Measurements from ENCODE around the gene PROC. TPM values are rescaled to one million over a fixed set of nuclear protein-coding genes. Genes with fewer than 3 reads are reported as not detected.

The PROC gene
- total RNA-seq, 4 donors from 2014 or later, result 1.3 to 6.3 (median 1.6) TPM; not detected in 1

DNA sequence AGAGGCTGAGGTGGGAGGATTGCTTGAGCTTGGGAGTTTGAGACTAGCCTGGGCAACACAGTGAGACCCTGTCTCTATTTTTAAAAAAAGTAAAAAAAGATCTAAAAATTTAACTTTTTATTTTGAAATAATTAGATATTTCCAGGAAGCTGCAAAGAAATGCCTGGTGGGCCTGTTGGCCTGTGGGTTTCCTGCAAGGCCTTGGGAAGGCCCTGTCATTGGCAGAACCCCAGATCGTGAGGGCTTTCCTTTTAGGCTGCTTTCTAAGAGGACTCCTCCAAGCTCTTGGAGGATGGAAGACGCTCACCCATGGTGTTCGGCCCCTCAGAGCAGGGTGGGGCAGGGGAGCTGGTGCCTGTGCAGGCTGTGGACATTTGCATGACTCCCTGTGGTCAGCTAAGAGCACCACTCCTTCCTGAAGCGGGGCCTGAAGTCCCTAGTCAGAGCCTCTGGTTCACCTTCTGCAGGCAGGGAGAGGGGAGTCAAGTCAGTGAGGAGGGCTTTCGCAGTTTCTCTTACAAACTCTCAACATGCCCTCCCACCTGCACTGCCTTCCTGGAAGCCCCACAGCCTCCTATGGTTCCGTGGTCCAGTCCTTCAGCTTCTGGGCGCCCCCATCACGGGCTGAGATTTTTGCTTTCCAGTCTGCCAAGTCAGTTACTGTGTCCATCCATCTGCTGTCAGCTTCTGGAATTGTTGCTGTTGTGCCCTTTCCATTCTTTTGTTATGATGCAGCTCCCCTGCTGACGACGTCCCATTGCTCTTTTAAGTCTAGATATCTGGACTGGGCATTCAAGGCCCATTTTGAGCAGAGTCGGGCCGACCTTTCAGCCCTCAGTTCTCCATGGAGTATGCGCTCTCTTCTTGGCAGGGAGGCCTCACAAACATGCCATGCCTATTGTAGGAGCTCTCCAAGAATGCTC is 6.6 kb downstream of the PROC start:
- DNase-seq, result peak in 1 of 3 donors; percentile 6
- TF ChIP-seq POLR2A (IDR thresholded peaks at IDR 0.05), result no peak
- TF ChIP-seq CTCF (IDR thresholded peaks at IDR 0.05), result no peak
- peaks cover 0 to 15% (median 10%) of the 10 kb centered on the region in 4 donors for H3K4me1 ChIP-seq
- no peaks in the 10 kb centered on the region for H3K36me3 ChIP-seq
- peaks cover 0 to 11% of the 10 kb centered on the region in 2 donors for H3K27me3 ChIP-seq
- no peak overlapping the region for H3K27ac ChIP-seq
- H3K4me3 ChIP-seq, result no peak overlapping the region
- no peaks in the 10 kb centered on the region for H3K9me3 ChIP-seq

- H3K9me3 ChIP-seq, result no peaks in the 10 kb centered on the region
- TF ChIP-seq POLR2A (IDR thresholded peaks at IDR 0.05) (no peak), CTCF (IDR thresholded peaks at IDR 0.05) (no peak)
- H3K36me3 ChIP-seq, result no peaks in the 10 kb centered on the region
- H3K27me3 ChIP-seq, result peaks cover 0 to 11% of the 10 kb centered on the region in 2 donors
- no peak for DNase-seq
- peaks cover 0 to 15% (median 10%) of the 10 kb centered on the region in 4 donors for H3K4me1 ChIP-seq
- no peak overlapping the region for H3K4me3 ChIP-seq
- H3K27ac ChIP-seq, result no peak overlapping the region
These were observed 7.6 kb downstream of the PROC start for GRCh38 chr2:127425540-127426490.

GRCh38 chr2:127426501-127427354 is 8.5 kb downstream of the PROC start:
- Histone ChIP-seq H3K4me1 (peaks cover 0 to 15% (median 10%) of the 10 kb centered on the region in 4 donors), H3K9me3 (no peaks in the 10 kb centered on the region), H3K27me3 (peaks cover 0 to 11% of the 10 kb centered on the region in 2 donors), H3K27ac (no peak overlapping the region), H3K4me3 (no peak overlapping the region), H3K36me3 (no peaks in the 10 kb centered on the region)
- TF ChIP-seq POLR2A (IDR thresholded peaks at IDR 0.05) (no peak), CTCF (IDR thresholded peaks at IDR 0.05) (no peak)
- DNase-seq, result no peak

DNA sequence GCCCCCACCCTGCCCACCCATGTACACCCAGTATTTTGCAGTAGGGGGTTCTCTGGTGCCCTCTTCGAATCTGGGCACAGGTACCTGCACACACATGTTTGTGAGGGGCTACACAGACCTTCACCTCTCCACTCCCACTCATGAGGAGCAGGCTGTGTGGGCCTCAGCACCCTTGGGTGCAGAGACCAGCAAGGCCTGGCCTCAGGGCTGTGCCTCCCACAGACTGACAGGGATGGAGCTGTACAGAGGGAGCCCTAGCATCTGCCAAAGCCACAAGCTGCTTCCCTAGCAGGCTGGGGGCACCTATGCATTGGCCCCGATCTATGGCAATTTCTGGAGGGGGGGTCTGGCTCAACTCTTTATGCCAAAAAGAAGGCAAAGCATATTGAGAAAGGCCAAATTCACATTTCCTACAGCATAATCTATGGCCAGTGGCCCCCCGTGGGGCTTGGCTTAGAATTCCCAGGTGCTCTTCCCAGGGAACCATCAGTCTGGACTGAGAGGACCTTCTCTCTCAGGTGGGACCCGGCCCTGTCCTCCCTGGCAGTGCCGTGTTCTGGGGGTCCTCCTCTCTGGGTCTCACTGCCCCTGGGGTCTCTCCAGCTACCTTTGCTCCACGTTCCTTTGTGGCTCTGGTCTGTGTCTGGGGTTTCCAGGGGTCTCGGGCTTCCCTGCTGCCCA is 9.3 kb downstream of the PROC start:
- H3K4me3 ChIP-seq, result no peak overlapping the region
- peaks cover 0 to 8% of the 10 kb centered on the region in 2 donors for H3K27me3 ChIP-seq
- H3K36me3 ChIP-seq, result no peaks in the 10 kb centered on the region
- TF ChIP-seq CTCF (IDR thresholded peaks at IDR 0.05) (no peak), POLR2A (IDR thresholded peaks at IDR 0.05) (no peak)
- DNase-seq, result peak in 1 of 3 donors; percentile 6
- H3K4me1 ChIP-seq, result peaks cover 0 to 14% (median 9%) of the 10 kb centered on the region in 4 donors
- H3K27ac ChIP-seq, result no peak overlapping the region
- H3K9me3 ChIP-seq, result no peaks in the 10 kb centered on the region
